Activated CD4-positive, alpha-beta memory T cell treated with anti-CD3 and anti-CD28 coated beads, Interleukin-2, amount 10 ng/mL, durations not matched to agents 7 days and 5 days (primary cell): ENCODE data around the gene OXSM. TPM values are rescaled to one million over a fixed set of nuclear protein-coding genes. Genes with fewer than 3 reads are reported as not detected.

Experiments used
- CTCF ChIA-PET: fragments of 350-600 bp; sonication (Branson Sonifier 250); formaldehyde crosslinking; loops from one replicate; lab custom pipeline; 2021; ENCODE audit warnings: antibody characterized with exemption, inconsistent platforms; lab: Charles Lee
- POLR2A ChIA-PET: fragments of 350-600 bp; sonication (Branson Sonifier 250); formaldehyde crosslinking; loops from one replicate; lab custom pipeline; 2021; ENCODE audit warnings: antibody characterized with exemption; lab: Charles Lee
- DNase-seq: peaks from one replicate; pipeline ENCODE4 v3.0.0-alpha.2; 2020
- H3K27ac Mint-ChIP-seq: one replicate; pipeline ENCODE4 v1.8.0; 2021; ENCODE audit warnings: mild to moderate bottlenecking, mixed read lengths
- H3K27me3 Mint-ChIP-seq: one replicate; pipeline ENCODE4 v1.8.0; 2021; ENCODE audit warnings: mixed read lengths
- H3K36me3 Mint-ChIP-seq: one replicate; pipeline ENCODE4 v1.8.0; 2021; ENCODE audit warnings: low read depth, mixed read lengths
- H3K4me1 Mint-ChIP-seq: one replicate; pipeline ENCODE4 v1.8.0; 2021; ENCODE audit warnings: mixed read lengths
- H3K4me3 Mint-ChIP-seq: one replicate; pipeline ENCODE4 v1.8.0; 2021; ENCODE audit warnings: mild to moderate bottlenecking, mixed read lengths
- H3K9me3 Mint-ChIP-seq: one replicate; pipeline ENCODE4 v1.8.0; 2021; ENCODE audit warnings: mixed read lengths
- total RNA-seq, 2 experiments: library from RNA; stranded (reverse); gene quantifications; one replicate each; pipeline ENCODE4 v1.2.3, GENCODE V29; 2021

OXSM gene
- total RNA-seq, 2 experiments from 2014 or later: 13.2 to 14.3 TPM

- Mint-ChIP-seq H3K36me3 (no peaks in the 10 kb centered on the region), H3K4me1 (peaks cover 3% of the 10 kb centered on the region), H3K4me3 (no peak overlapping the region), H3K27ac (no peak overlapping the region), H3K9me3 (no peaks in the 10 kb centered on the region), H3K27me3 (peaks cover 5% of the 10 kb centered on the region)
- ChIA-PET CTCF (interaction anchor here (1.0 kb wide), 1 partner anchor 169 kb away, joined by 4 read pairs; no protein-coding TSS in a partner anchor), POLR2A (interaction anchor here (1.3 kb wide), 1 partner anchor 34 kb away, joined by 3 read pairs; no protein-coding TSS in a partner anchor)
- no peak for DNase-seq
Measured at GRCh38 chr3:25817638-25818037, 27.7 kb downstream of the OXSM start.

GRCh38 chr3:25818335-25818734, 28.4 kb downstream of the OXSM start:
- Mint-ChIP-seq H3K9me3 (no peaks in the 10 kb centered on the region), H3K27ac (no peak overlapping the region), H3K4me1 (peaks cover 3% of the 10 kb centered on the region), H3K27me3 (peaks cover 8% of the 10 kb centered on the region), H3K4me3 (no peak overlapping the region), H3K36me3 (no peaks in the 10 kb centered on the region)
- no peak for DNase-seq
- ChIA-PET POLR2A (no interaction called here), CTCF (no interaction called here)

- Mint-ChIP-seq H3K4me1 (peaks cover 3% of the 10 kb centered on the region), H3K27ac (no peak overlapping the region), H3K4me3 (no peak overlapping the region), H3K27me3 (peaks cover 8% of the 10 kb centered on the region), H3K9me3 (no peaks in the 10 kb centered on the region), H3K36me3 (no peaks in the 10 kb centered on the region)
- CTCF ChIA-PET: interaction anchor here (1.8 kb wide), 1 partner anchor 172 kb away, joined by 3 read pairs; no protein-coding TSS in a partner anchor
- POLR2A ChIA-PET: no interaction called here
- DNase-seq: no peak
Measured at GRCh38 chr3:25820366-25820765, 30.5 kb downstream of the OXSM start.

- no peak for DNase-seq
- CTCF ChIA-PET: interaction anchor here (1.8 kb wide), 1 partner anchor 173 kb away, joined by 3 read pairs; no protein-coding TSS in a partner anchor
- Mint-ChIP-seq H3K27ac (no peak overlapping the region), H3K4me1 (peaks cover 5% of the 10 kb centered on the region), H3K36me3 (no peaks in the 10 kb centered on the region), H3K9me3 (no peaks in the 10 kb centered on the region), H3K4me3 (no peak overlapping the region), H3K27me3 (peaks cover 8% of the 10 kb centered on the region)
- POLR2A ChIA-PET: no interaction called here
Measured at GRCh38 chr3:25820816-25821486, 31.1 kb downstream of the OXSM start.

- Mint-ChIP-seq H3K27ac (no peak overlapping the region), H3K4me3 (no peak overlapping the region), H3K9me3 (no peaks in the 10 kb centered on the region), H3K36me3 (no peaks in the 10 kb centered on the region), H3K27me3 (peaks cover 8% of the 10 kb centered on the region), H3K4me1 (peaks cover 12% of the 10 kb centered on the region)
- ChIA-PET POLR2A (no interaction called here), CTCF (no interaction called here)
- no peak for DNase-seq
Measured at GRCh38 chr3:25821746-25822573, 32.1 kb downstream of the OXSM start.

GRCh38 chr3:25823314-25823713, 33.4 kb downstream of the OXSM start:
- peaks cover 10% of the 10 kb centered on the region for H3K4me1 Mint-ChIP-seq
- H3K36me3 Mint-ChIP-seq: no peaks in the 10 kb centered on the region
- H3K9me3 Mint-ChIP-seq: no peaks in the 10 kb centered on the region
- ChIA-PET CTCF (no interaction called here), POLR2A (no interaction called here)
- no peak for DNase-seq
- H3K27me3 Mint-ChIP-seq: peaks cover 5% of the 10 kb centered on the region
- H3K4me3 Mint-ChIP-seq: no peak overlapping the region
- H3K27ac Mint-ChIP-seq: no peak overlapping the region

DNA sequence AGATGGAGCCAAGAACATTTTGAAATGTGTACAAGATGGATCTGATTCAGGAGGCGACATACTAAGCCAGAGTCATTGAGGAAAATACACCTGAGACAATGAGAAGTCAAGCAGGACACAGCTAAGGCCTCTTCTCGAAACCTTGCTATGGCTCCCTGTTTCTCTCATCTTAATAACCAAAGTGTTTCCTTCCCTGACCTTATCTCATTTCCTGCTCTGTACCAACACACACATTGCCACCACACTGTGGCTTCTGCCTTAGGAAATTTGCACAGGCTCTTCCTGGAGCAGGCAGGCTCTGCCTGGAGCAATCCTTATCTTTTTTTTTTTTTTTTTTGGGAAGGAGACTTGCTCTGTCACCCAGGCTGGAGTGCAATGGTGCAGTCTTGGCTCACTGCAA, 36.6 kb downstream of the OXSM start:
- Mint-ChIP-seq H3K36me3 (no peaks in the 10 kb centered on the region), H3K4me1 (peaks cover 10% of the 10 kb centered on the region), H3K27ac (no peak overlapping the region), H3K4me3 (no peak overlapping the region), H3K27me3 (peaks cover 8% of the 10 kb centered on the region), H3K9me3 (no peaks in the 10 kb centered on the region)
- DNase-seq: no peak
- CTCF ChIA-PET: interaction anchor here (0.7 kb wide), 2 partner anchors 16 to 67 kb away, joined by 3 to 4 read pairs; no protein-coding TSS in a partner anchor
- POLR2A ChIA-PET: no interaction called here

DNA sequence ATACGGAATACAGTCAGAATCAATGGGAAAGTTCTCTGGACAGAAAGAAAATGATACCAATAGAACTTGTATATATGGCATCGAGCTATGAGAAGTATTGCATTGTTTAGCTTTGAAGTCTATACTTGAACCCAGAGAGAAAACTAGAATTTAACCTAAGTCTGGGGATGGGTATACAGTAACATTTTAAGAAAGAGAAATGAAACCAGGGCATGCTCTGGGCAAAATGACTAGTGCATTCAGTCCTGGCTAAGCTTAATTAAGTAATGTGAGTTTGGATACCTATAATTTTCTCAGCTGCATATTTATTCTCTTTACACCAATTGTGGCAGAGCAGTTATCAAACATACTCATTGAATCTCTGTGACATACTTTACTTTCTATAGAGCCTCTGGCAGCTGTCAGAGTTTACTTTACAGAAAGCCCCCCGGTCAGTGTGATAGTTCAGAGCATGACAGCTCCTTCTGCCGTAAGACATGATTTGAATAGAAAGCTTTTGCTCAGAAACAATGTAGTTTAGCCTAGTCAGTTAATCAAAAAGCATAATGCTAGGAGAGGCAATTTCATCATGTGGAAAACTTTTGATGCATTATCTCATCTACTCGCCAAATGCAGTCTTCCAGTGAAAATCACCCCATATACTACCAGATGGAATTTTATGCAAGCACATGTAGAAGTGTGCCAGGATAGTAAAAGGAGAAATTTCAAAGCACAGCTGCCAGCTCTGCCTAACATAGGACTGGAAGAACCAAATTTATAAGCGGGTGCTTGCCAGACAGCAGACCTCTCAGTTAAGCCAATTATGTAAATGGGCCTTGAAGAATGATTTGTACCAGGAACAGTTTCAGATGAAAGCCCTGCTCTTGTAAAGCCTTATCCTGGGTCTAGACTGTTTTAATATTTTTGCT, 40.7 kb downstream of the OXSM start:
- peaks cover 5% of the 10 kb centered on the region for H3K27me3 Mint-ChIP-seq
- no peaks in the 10 kb centered on the region for H3K9me3 Mint-ChIP-seq
- no peak overlapping the region for H3K4me3 Mint-ChIP-seq
- no peaks in the 10 kb centered on the region for H3K36me3 Mint-ChIP-seq
- ChIA-PET CTCF (interaction anchor here (1.4 kb wide), 1 partner anchor 19 kb away, joined by 3 read pairs; no protein-coding TSS in a partner anchor), POLR2A (no interaction called here)
- no peak overlapping the region for H3K27ac Mint-ChIP-seq
- no peak for DNase-seq
- H3K4me1 Mint-ChIP-seq: peaks cover 10% of the 10 kb centered on the region

DNA sequence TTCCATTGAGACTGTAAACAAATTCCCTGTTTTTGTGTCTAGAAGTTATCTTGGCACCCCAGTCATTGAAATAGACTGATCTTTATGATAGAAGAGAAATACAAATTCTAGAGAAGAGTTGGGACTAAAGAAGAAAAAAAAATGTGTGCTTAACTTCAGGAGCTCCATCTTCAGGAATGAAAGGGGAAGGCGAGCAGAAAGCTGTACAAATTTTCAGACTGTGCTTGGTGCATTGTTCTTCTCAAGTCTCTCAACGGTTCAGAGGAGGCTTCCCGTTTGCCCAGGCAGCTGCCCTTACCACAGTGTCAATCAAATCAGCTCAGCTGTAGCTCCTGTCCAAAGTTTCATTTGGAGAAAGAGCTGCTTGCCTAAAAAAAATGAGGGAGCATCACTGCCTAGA, 41.7 kb downstream of the OXSM start:
- POLR2A ChIA-PET: interaction anchor here (0.8 kb wide), 1 partner anchor 29 kb away, joined by 3 read pairs; no protein-coding TSS in a partner anchor
- DNase-seq: no peak

DNA sequence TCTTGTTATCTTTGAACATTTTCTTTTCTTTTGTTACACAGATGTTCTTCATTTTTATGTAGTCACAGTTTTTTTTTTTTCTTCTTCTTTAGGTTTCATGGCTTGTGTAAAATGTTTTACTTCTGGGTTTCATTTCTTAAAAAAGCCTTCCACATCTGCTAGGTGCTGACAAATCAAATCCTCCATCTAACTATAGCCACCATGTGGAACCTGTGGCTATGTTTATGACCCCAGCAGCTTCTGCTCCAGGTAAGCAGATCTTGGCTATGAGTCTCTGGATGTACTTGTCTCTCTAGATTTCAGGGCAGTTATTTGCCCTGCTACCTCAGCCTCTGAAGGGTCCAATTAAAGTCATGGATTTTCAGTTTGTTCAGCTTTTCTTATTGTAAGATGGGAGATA, 44.5 kb downstream of the OXSM start:
- Mint-ChIP-seq H3K27ac (no peak overlapping the region), H3K4me1 (peaks cover 4% of the 10 kb centered on the region), H3K27me3 (peaks cover 5% of the 10 kb centered on the region), H3K36me3 (no peaks in the 10 kb centered on the region), H3K4me3 (no peak overlapping the region), H3K9me3 (no peaks in the 10 kb centered on the region)
- ChIA-PET POLR2A (no interaction called here), CTCF (interaction anchor here (1.6 kb wide), 1 partner anchor 186 kb away, joined by 4 read pairs; no protein-coding TSS in a partner anchor)
- no peak for DNase-seq

More for the DNA sequence above, 41.7 kb downstream of the OXSM start:
- peaks cover 2% of the 10 kb centered on the region for H3K4me1 Mint-ChIP-seq
- no peak overlapping the region for H3K27ac Mint-ChIP-seq
- H3K4me3 Mint-ChIP-seq: no peak overlapping the region
- no peaks in the 10 kb centered on the region for H3K9me3 Mint-ChIP-seq
- H3K36me3 Mint-ChIP-seq: no peaks in the 10 kb centered on the region
- CTCF ChIA-PET: interaction anchor here (1.4 kb wide), 1 partner anchor 18 kb away, joined by 3 read pairs; no protein-coding TSS in a partner anchor
- peaks cover 6% of the 10 kb centered on the region for H3K27me3 Mint-ChIP-seq

GRCh38 chr3:25836579-25836978, 46.7 kb downstream of the OXSM start:
- DNase-seq: no peak
- Mint-ChIP-seq H3K36me3 (no peaks in the 10 kb centered on the region), H3K4me1 (peaks cover 4% of the 10 kb centered on the region), H3K9me3 (no peaks in the 10 kb centered on the region), H3K4me3 (no peak overlapping the region), H3K27ac (no peak overlapping the region), H3K27me3 (peaks cover 1% of the 10 kb centered on the region)
- CTCF ChIA-PET: no interaction called here
- POLR2A ChIA-PET: no interaction called here

GRCh38 chr3:25837038-25837437, 47.1 kb downstream of the OXSM start:
- peaks cover 4% of the 10 kb centered on the region for H3K4me1 Mint-ChIP-seq
- no peak overlapping the region for H3K27ac Mint-ChIP-seq

More at GRCh38 chr3:25837038-25837437, 47.1 kb downstream of the OXSM start:
- ChIA-PET CTCF (no interaction called here), POLR2A (interaction anchor here (1.6 kb wide), 1 partner anchor 54 kb away, joined by 5 read pairs; the partner anchor contains the start of gene NGLY1)
- H3K4me3 Mint-ChIP-seq: no peak overlapping the region
- DNase-seq: no peak
- H3K9me3 Mint-ChIP-seq: no peaks in the 10 kb centered on the region
- peaks cover 1% of the 10 kb centered on the region for H3K27me3 Mint-ChIP-seq
- no peaks in the 10 kb centered on the region for H3K36me3 Mint-ChIP-seq
